SH-SY5Y (cell line): ENCODE data around the gene GATM.

Experiments used
- GATA2 ChIP-seq: IDR thresholded peaks from 2 replicates; pipeline ENCODE4 v1.6.1; 2011; ENCODE audit warnings: mild to moderate bottlenecking, low read depth, low read length
- GATA3 ChIP-seq: IDR thresholded peaks from 2 replicates; pipeline ENCODE4 v1.6.1; 2011; ENCODE audit warnings: low read depth, mild to moderate bottlenecking, low read length, moderate library complexity

DNA sequence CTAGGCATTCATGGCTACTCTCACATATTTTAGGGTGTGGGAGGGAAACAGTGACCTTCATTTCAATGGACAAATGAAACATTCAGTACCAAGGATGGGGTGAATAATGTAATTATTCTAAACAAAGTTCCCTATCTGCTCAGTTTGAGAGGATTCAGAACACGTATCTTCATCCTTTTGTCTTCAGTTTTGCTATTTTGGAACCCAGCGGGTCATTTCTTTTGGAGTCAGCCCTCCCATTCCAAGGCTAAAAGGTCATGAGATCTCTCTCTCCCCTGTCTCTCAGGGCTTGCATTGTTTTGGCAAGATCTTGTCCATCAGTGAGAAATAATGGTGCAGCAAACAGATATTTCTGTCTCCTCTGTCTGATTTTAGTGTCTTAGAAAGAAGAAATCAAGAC, 16.3 kb upstream of the GATM start:
- TF ChIP-seq GATA2 (no peak), GATA3 (no peak)
